Measurements from ENCODE around the gene MFSD6L. TPM values are rescaled to one million over a fixed set of nuclear protein-coding genes. Genes with fewer than 3 reads are reported as not detected.

MFSD6L gene
- total RNA-seq, 1 donor from 2014 or later, result not detected

DNA sequence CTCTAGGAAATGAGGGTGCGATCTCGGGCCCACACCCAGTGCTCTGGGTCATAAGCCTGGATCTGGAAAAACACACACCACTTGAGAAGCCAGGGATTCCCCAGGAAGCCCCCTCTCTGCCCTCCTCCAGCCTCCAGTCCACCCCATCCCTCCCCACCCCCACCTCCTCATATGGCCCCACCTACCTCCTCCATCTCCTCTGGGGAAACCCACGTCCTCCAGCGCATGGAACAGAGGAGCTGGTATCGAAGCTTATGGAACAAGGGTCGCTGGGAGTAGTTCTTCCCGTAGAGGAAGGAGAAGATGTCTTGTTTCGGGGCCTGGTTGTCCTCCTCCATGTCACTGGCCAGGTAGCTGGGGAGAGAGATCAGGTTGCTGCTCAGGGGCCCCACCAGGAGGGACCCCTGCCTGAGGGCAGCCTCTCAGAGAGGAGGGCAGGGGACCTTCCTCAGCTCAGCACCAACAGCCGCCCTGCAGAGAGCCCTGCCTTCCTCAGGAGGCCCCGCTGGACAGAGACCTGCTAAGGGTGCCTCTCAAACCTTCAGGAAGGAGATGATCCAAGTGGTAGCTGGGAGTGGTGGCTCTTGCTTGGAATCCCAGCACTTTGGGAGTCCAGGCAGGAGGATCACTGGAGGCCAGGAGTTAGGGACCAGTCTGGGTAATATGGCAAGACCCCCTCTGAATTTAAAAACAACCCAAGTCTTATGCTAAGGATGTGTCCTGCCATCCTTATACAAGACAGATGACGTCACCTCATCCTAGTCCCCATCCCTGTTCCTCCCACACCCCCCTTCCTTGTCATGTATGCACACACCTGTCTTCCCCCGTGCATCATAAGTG is 45.8 kb downstream of the MFSD6L start:
- no peak for DNase-seq (ENCODE audit: low spot score)
- intact Hi-C loops (cut with DNase I), result loop anchor here (5.0 kb wide), 1 partner anchor 34 kb away; no protein-coding TSS in a partner anchor

DNA sequence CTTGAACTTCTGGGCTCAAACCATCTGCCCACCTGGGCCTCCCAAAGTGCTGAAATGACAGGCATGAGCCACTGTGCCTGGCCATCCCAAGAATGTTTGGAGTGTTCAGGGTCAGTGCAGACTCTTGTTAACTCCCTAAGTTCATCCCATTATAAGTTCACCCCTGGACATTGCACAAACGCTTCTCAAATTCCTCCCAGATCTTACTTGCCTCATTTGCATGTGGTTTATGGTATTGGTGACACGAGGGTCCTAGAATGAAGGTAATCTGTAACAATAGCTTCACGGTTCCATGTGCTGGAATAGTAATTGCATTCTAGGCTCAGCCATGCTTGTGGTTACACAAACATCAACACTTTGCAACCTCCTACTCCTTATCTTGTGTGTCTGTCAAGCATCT is 49.5 kb downstream of the MFSD6L start:
- DNase-seq (ENCODE audit: low spot score), result no peak
- intact Hi-C loops (cut with DNase I), result loop anchor here (5.0 to 10.0 kb wide), 3 partner anchors 38 to 365 kb away; partner anchors contain the start of genes MYH10 and RPL26

DNA sequence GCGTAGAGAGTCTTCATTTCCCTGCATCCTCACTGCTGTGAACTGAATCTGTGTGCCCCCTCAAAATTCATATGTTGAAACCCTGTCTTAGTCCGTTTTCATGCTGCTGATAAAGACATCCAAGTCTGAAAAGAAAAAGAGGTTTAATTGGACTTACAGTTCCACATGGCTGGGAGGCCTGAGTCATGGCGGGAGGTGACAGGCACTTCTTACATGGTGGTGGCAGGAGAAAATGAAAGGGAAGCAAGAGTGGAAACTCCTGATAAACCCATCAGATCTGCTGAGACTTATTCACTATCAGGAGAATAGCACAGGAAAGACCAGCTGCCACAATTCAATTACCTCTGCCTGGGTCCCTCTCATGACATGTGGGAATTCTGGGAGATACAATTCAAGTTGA is 51.4 kb downstream of the MFSD6L start:
- intact Hi-C loops (cut with DNase I), result loop anchor here (2.0 to 10.0 kb wide), 3 partner anchors 115 to 363 kb away; partner anchors contain the start of genes MYH10 and RPL26
- peak; percentile 24 for DNase-seq (ENCODE audit: low spot score)

Other genes starting within 250 kb of the MFSD6L start
- gene MYH10, start 168.6 kb downstream of the MFSD6L start, total RNA-seq, result 45.6 TPM
- gene CCDC42, start 54.5 kb downstream of the MFSD6L start, total RNA-seq, result not detected
- not detected for gene SPDYE4, start 40.8 kb downstream of the MFSD6L start, total RNA-seq
- 1.00 TPM for gene PIK3R6, start 68.3 kb upstream of the MFSD6L start, total RNA-seq
- 2.0 TPM for gene PIK3R5, start 166.3 kb upstream of the MFSD6L start, total RNA-seq
- gene NTN1, start 222.1 kb upstream of the MFSD6L start, total RNA-seq, result 11.5 TPM

Data from cardiac septum (tissue), 1 donor.